Inflammatory macrophage (primary cell): ENCODE data around the gene OSBPL3.

Source experiments
- DNase-seq, 2 donors: peaks; one replicate each; pipeline ENCODE4 v3.0.0-alpha.2; 2020 to 2022

Gene OSBPL3

DNA sequence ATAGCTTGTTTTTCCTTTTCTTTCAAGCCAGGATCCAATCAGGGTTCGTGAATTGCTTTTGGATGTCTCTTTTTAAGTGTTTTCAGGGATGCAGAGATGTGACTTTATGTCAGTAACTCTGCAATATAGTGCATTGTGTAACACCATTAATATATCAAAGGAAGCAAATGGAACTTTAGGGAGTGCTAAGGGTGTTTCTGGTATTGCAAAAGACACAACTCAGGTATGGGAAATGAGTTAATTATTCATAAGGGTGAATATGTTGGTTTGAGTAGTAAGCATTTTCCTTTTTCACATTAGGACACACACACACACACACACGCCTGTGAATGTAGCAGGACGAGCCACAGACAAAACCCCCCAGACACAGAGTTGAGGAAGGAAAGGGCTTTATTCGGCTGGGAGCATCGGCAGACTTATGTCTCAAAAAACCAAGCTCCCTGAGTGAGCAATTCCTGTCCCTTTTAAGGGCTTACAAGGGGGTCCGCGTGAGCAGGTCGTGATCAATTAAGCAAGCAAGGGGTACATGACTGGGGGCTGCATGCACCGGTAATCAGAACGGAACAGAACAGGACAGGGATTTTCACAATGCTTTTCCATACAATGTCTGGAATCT, 190.9 kb downstream of the OSBPL3 start:
- no peak for DNase-seq

DNA sequence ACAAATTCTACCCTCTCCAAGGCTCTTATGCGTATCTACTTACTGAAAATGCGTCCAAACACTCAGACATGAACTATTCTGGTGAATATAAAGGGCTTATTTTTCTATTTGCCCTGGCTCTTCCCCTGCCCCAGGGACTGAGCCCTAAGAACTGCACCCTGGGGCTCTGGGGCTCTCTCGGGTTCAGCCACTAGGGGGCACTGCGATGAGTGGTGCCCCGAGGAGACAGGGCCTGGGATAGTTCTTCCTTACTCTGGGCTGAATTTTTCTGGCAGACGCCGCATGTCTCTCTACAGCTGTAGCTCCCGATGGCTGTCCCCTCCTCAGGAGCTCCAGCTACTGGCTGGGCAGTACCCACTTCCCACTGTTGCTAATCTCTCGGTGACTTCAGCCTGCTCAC, 191.9 kb downstream of the OSBPL3 start:
- DNase-seq = no peak

DNA sequence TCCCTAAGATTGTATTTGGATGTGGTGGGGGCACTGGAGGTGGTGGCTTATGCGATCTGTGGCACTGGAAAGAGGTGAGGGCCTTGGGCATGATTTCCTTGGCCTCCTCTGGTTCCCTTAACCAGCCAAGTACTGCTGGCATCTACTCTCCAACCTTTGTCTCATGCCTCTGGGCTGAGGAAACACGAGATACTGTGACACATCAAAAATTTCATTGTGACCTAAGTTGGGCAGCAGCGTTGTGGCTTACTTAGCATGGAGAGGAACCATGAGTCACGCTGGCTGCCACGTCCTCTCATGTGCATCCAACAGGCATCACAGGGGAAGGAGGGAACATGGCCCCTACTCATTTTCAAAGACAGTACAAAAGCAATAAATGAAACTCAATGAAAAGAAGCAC, 193.0 kb downstream of the OSBPL3 start:
- peak; percentile 97 to 98 for DNase-seq

DNA sequence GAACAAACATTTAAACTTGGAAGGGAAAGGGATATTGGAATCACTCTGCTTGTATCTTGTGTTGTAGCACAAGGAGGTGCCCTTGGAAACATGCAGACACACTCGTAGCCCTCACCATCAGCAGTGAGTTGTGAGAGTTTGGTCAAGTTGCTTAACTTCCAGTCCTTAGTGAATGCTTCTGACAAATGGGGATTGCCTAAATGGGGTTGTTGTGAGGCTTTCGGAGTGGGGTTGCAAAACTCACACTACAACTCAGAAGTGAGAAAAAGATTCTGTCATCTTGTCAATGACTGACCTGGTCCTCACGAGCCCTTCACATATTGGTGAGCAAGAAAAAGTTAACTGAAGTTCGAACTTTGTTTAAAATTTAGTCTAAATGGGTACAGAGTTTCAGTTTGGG, 193.7 kb downstream of the OSBPL3 start:
- DNase-seq = peak; percentile 94 to 95

DNA sequence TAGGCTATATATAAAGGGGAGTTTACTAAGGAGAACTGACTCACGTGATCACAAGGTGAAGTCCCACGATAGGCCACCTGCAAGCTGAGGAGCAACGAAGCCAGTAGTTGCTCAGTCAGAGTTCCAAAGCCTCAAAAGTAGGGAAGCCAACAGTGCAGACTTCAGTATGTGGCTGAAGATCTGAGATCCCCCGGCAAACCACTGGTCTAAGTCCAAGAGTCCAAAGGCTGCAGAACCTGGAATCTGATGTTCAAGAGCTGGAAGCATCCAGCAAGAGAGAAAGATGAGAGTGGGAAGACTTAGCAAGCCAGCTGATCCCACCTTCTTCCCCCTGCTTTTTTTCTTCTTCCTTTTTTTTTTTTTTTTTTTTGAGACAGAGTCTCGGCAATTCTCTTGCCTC, 195.7 kb downstream of the OSBPL3 start:
- no peak for DNase-seq

DNA sequence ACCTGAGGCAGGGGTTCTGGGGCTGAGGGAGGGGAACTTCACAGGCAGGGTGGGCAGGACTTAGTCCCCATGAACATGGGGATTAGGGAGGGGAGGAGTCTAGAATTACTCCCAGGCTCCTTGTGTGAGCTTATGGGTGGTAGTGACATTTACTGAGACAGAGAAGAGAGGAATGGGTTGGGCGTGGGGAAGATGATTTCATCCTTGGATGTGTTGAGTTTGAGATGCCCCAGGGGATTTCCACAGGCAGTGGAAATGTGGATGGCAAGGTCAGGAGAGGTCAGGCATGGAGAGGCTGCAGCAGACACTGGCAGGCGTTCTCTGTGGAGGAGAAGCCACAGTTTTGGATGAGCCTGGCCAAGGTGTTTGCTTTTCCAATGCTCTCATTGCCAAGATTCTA, 196.3 kb downstream of the OSBPL3 start:
- DNase-seq = peak; percentile 15 to 61

DNA sequence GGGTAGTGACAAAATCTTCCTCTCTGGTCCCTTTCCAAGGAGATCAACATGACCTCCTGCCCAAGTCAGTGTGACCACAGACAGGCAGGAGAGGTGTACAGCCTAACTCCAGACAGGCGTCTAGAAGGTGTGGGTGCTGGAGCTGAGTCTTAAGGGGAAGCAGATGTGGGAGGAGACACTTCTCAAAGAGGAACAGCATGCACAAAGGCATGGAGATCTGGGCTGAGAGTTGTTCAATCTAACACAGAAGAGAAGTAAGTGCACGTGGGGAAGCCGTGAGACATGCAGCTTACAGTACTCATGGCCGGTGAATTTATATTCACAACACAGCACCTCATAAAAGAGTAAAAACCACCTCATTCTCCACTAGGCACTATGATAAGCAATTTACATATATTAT, 198.9 kb downstream of the OSBPL3 start:
- peak; percentile 95 to 97 for DNase-seq

DNA sequence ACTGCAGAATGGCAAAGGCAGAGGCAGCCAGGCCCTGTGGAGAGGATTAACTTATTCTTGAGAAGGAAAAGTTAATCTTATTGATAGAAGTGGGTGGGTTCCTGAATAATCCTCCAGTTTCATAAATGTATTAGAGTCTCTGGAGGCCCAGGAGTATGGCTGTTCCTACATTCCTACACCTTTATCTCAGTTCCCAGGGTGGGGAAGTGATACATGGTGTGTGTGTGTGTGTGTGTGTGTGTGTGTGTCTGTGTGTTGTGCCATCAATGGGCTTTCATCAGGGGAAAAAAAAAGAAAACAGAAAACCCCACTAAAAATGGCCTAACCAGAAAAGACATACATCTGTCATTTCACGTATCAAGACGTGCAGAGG, 200.7 kb downstream of the OSBPL3 start:
- no peak for DNase-seq

DNA sequence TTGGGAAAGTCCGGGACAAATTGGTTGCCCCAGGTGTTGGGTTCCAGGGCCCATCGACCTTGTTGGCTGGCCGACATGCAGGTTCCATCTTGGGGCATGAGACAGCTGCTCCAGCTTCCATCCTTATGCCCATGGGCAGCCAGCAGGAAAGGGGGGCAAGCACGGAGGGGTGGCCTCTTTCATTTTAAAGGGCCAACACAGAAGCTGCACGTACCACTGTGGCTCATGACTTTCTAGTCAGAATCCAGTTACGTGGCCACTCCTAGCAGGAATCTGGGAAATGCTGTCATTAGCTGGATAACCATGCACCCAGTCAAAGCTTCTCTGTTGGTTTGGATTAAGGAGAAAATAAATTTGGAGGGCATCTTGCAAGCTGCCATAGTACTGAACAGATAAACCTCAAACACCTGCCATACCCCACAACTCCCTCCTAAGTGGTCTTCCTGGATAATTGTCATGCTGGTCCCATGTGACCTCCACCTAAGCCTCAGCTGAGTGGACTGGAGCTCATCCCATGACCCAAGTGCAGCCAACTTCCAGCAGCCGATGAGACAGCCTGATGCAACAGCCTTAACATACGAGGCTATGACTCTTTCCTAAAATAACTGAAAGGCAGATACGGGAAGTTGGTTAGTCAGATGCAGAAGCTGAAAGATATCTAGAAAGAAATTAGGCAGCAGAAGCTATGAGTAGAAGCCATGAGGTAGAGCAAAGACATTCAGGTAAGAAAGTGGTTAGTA, 201.3 kb downstream of the OSBPL3 start:
- DNase-seq = peak; percentile 94 to 98

DNA sequence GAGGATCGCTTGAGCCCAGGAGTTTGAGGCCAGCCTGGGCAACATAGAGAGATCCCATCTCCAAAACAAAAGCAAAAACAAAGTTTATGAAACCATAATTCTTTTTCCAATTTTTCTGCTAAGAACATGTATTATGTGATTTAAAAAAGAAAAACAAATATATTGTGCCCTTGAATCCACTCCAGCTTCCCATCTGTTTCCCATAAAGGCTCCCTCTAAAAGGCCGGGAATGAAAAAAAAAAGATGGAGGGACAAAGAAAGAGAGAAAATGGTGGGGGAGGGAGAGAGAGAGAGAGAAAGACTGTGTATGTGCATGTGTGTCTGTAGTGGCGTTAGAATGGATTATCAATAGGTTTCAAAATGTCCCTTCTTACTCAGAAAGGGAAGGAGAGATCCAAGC, 202.2 kb downstream of the OSBPL3 start:
- DNase-seq = no peak

DNA sequence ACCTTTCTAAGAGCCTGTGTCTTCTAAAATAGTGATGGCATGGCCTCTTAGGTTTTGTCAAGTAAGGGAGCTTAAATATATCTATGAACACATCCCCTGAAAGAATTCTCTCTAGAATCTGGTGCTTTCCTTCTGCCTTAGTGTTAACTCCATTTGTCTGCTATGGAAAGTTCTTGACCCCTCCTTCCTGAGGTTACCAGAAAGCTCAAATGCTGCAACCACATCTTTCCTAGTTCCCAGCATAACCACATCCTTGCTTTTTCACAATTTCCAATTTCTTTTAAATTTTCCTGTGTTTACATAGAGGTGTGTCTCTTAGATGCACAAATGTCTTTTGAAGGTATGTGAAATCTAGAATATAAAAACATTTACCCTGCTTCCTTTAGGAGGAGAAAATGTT, 206.3 kb downstream of the OSBPL3 start:
- no peak for DNase-seq

DNA sequence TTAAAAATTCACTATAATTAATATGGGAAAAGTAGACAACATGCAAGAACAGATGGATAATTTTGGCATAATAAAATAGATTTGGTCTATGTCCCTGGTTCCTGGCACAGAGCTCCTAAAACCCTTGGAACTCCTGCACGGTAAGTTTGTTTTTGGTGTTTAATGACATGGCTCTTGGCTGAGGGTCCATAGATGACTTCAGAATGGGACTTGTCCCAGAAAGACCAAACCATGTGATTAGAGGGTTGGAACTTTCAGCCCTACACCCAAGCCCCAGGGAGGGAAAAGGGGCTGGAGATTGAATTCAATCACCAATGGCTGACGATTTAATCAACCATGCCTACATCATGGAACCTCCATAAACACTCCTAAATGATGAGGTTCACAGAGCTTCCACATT, 210.1 kb downstream of the OSBPL3 start:
- no peak for DNase-seq

DNA sequence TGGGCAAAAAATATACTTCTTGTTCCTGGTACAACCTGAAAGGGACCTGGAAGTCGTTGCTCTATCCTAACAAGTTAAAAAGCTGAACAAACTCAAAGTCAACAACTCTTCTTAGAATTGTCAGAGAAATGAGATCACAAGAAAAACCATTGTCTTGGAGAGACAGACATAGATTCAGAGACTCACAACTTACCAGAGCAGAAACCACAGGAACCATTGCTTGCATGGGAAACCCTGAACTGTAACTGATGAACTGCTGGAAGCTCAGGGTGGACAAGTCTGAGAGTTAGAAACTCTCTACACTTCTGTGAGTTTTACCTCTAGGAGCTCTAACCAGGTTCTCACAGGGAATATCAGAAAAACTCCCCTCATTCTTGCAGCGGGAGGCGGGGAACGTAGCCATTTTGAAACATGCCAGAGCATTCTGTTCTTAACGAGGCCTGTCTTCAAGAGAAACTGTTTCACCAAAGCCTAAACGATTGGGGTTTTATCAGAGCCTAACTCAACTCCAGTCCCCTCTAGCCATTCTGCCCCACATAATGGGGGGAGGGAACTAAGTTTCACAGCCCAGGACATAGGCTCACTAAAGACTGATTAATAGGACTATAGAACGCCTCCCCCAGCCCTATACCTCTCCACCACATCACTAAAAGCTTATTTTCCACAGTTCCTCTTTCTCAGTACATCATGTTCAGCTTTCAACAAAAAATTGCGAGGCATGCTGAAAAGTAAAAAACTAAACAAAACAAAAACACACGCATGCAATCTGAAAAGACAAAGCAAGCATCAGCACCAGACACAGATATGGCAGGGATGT, 210.8 kb downstream of the OSBPL3 start:
- no peak for DNase-seq

DNA sequence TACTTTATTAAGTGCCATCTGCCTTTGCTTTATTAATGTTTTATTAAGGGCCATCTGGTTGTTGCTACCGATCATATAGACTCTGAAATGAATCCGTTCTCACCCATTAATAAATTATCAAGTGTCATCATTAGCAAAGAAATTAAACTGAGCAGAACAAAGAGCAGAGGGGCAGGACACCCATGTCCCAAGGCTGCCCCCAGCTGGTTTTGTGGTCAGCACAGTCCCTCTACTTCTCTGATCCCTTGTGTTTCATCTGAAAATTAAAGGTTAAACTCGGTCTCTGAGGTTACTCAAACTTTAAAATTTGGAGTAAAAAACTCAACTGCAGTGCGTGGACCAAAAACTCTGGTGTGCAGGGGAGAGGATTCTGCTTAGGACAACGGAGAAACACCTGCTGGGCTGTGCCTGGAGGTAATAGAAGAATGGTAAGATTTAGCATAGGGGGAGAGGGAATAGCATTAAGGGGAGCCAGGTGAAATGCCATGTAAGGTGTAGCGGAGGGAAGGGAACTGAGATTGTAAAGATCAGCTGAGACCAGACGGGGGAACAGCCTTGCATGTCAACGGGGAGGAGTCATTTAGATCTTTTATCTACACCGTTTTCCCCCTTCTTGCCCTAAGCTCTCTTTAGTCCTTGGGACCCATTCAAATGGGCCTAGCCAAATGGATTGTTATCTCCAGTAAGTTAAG, 212.0 kb downstream of the OSBPL3 start:
- DNase-seq = no peak

DNA sequence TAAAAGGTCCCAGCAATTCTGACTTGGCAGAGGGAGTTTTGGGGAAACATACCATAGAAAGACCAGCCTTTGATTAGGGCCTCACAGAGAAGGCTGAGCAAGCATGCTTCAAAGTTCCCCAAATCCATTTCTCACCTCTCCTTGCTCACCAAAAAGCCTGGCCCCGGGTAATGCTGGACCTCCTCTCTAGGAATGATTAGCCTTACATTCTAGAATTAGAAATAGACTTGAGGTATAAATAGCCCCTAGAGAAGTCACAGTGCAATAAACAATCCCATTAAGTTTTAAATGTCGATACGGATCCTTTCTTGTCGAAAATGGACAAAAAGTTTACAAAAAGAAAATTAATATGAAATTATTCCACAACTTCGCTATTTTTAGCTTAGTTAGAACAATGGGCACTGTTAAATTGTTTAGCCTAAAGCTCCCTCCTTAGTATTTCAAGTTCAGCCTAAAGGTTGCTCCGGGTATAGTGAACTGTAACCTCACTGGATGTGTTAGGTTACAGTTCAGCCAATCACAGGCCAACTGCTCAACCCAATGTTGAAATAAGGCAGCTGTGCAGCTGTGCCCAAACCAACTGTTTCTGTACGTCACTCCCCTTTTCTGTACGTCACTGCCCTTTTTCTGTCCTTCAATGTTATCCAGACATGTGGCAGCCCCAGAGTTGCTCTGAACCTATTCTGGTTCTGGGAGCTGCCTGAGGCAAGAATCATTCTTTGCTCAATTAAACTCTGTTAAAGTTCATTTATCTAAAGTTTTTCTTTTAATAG, 214.8 kb downstream of the OSBPL3 start:
- no peak for DNase-seq

DNA sequence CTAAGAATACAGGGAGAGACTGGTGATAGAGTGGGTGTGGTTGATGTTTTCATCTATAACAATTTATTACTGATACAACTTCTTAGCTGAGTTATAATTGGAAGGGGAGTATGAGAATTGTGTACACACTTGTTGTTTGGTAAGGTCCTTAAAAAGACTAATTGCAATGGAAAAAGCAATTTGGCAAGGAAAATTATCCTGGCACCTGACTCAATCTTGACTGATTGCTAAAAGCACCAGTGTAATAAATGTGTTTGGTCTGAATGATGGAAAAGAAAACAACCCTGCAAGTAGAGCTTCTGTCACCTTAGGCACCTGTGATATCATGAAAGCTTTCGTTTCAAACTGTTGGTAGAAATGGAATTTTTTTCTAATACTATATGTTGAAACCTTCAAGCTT, 216.0 kb downstream of the OSBPL3 start:
- no peak for DNase-seq

DNA sequence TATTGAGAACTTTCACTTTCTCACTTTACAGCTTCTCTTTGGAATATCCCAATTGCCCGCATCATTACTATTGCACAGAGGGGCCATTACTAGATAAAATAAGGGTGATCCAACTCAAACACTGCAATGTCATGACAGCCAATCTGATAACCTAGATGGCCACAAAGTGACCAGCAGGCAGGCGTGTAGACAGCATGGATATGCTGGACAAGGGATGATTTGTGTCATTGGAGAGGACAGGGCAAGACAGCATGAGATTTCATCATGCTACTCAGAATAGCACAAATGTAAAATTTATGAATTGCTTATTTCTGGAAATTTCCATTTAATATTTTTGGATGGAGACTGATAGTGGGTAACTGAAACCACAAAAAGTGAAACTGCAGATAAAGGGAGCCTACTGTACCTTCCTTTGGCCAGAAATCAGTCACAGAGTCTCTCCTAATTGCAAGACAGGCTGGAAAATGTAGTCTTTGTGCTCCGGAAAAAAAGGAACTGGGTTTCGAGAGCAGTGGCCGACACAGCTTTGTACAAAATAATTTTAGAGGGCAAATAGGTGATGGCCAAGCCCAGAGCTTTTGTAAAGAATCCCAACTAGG, 216.6 kb downstream of the OSBPL3 start:
- no peak for DNase-seq

DNA sequence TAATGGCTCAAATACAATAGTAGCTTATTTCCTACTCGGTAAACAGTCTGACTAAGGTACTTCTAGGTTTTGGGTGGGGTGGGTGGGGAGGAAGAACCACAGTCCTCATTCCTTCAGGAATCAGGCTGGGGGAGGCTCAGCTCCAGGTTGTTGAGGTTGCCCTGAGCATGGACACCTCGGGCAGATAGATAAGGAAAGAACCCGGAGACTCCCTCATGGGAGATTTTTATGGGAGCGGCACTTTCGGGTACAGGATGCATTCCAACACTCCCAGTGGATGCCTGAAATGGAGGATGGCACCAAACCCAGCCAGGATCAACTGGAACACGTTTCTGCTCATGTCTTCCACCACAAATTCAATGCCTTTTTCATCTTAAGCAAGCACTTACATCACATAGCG, 217.2 kb downstream of the OSBPL3 start:
- DNase-seq = no peak

DNA sequence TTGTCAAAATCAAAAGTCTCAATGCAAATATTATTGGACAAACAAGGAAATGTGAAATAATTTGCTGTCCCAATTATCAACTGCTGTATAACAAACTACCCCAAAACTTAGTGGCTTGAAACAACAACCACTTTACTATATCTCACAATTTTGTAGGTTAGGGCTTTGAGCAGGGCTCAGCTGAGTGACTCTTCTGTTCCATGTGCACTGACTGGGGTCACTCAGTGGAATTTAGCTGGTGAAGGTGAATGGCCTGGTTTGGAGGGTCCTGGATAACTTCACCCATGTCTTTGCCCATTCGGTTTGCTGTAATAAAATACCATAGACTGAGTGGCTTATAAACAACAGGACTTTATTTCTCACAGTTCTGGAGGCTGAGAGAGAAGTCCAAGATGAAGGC, 219.0 kb downstream of the OSBPL3 start:
- DNase-seq = no peak

DNA sequence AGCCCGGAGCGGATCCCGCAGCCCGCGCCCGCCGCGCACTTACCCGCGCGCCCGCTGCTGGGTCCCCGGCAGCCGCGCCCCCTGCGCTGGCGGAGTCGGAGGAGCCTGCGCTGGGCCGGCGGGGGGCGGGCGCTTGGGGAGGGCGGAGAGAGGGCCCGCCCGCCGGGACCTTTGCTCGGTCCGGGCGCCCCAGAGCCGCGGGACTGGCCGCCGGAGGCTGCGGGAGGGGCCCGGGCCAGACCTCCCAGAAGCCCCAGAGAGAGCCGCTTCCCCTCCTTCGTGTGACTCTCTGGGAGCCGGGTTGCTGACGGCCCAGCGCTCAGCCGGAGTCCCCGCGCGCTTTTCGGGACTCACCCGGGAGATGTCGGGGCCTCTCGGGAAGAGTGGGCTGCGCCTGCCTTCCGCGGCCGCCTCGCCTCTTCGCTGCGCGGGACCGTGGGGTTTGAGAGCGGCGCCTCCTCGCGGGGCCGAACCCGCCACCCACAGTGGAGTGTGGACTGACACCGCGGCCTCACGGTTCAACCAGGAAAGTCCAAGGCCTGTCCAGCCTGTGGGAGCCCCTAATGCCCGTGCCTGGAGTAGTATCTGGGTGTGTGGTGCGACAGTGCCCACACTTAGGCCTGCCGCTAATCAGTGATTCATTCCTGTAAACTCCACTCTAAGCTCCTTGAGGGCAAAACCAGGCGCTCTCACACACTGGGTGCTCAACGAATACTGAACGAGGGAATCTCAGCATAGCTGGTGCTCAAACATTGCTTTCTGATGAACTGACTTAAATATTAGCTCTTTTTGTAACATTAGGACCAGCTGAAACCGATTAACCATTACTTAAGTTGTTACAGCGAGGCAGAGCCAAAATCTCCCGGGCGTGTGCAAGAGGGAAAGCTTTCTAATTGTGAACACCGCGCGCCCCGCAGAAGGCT, 222.4 kb downstream of the OSBPL3 start, which contains the start of gene GSDME:
Gene GSDME (minus strand): TSS at position 112 of the 923 bp plus-strand sequence. CDS start 7,690 bp downstream, outside the sequence.
- peak; percentile 66 to 75 for DNase-seq
